HG03060 (cell line): ENCODE data around the gene CPZ.
"Not testable (repeated sequence)": the region's sequence is repeated elsewhere in the genome, so short reads cannot be mapped to it uniquely, and the experiment has no call there.

Experiments
- ATAC-seq: cut with Tn5 transposase; IDR thresholded peaks from one replicate; pipeline ENCODE4 v1.9.1; 2021; ENCODE audit warnings: low read depth, moderate number of reproducible peaks; ENCODE audit not compliant: unreplicated experiment

Gene CPZ

DNA sequence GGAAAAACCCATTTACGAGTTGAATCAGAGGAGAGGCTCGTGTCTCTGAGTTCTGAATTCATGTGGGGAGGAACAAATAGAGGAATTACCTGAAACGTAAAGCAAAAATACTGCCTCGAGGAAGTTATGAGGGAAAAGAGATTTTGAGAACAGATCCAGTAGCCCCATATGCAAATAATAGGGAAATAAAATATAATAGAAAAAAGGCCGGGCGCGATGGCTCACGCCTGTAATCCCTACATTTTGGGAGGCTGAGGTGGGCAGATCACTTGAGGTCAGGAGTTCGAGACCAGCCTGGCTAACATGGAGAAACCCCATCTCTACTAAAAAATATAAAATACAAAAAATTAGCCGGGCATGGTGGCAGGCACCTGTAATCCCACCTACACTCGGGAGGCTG lies 42.2 kb downstream of the CPZ start:
- ATAC-seq, result not testable (repeated sequence)

- not testable (repeated sequence) for ATAC-seq
These were observed 43.5 kb downstream of the CPZ start for GRCh38 chr4:8635897-8636554.

DNA sequence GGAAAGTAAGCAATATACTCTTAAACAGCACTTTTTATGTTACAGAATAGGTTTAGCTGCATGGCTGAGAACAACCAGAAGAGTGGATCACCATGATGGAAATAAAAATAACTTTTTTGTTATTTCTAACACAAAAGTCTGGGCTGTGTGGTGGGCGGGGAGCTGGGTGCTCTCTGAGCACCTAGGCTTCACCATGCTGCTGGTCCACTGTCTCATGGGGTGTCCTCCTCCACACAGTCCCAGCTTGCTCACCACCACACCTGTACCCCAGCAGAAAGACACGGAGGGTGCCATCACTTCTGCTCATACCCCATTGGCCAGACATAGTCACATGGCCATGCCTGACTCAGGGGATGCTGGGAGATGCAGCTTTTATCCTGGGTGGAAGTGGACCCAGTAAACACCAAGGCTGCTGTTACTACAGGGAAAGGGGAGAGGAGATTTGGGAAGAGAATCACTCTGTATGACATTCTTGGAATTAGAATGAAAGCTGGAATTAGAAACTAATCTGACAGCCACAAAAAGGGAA lies 45.0 kb downstream of the CPZ start:
- no peak for ATAC-seq

DNA sequence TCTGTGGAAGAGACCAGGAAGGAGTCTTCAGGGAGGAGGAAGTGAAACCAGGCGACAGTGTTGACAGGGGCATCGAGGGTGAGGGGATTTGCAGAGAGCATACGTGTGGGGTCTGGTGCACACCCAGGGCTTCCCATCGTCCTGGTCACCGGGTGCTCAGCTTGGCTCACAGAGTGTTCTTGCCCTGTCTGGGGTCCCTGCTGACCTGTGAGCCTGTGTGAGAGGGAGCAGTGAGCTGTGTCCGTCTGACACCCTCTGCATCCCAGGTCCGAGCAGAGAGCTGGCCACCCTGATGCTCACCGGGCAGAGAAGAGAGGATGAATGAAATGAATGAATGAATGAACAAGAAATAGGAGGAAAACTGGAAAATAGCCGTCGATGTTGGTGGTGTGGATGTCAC lies 46.5 kb downstream of the CPZ start:
- ATAC-seq, result no peak

- ATAC-seq, result no peak
These were observed 47.5 kb downstream of the CPZ start for GRCh38 chr4:8639777-8640720.

GRCh38 chr4:8640816-8641215 lies 48.3 kb downstream of the CPZ start:
- ATAC-seq, result no peak

DNA sequence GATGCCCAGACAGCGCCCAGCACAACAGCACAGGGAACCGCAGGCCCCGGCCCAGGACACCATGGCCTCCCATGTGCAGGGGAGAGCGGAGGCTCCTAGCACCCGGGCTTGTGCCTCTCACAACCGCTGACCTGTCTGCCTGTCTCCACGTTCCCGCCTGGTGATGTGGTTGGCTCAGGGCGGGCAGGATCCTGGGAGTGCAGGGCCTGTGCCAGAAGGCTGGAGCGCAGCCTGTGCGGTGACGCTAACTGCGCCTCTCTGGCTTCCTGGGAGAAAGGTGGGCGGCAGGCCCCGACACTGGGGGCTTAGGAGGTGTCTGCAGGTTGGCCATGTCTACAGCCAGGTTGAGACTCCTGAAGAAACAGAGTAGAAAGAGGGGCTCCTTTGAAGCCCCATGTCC lies 48.7 kb downstream of the CPZ start:
- no peak for ATAC-seq

GRCh38 chr4:8641931-8642650 lies 49.5 kb downstream of the CPZ start:
- ATAC-seq, result no peak

GRCh38 chr4:8642651-8643321 lies 50.2 kb downstream of the CPZ start:
- no peak for ATAC-seq

DNA sequence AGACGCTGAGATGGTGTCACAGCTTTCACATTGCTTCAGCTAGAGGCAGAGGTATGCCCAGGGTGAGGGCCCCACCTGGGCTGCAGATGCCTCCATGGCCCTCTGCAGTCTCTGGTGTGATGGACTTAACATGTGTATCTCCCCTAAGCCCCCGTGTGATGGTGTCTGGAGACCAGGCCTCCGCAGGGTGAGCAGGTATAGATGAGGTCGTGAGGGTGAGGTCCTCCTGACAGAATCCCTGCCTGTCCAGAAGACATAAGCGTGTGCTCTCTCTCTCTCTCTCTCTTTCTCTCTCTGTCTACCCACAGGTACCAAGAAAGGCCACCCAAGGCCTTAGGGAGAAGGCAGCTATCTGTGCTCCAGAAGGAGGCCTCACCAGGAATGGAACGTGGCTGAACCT lies 50.9 kb downstream of the CPZ start:
- ATAC-seq, result no peak

DNA sequence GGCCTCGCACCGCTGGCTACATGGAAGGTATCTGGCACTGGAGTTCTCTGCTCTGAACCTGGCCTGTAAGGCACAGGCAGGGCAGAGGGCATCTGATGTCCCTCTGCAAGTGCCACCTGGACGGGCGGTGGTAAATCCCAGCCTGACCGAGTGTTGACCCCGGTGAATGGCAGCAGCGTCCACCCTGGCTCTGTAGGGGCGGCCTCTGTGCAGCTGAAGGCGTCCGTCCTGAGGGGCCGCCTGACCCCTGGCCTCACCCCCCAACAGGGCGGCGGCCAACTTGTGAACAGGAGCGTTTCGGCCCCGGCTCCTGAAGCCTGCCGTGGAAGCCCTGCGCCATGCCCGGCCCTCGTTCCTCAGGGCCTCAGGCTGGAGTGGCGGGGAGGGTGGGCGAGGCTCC lies 51.4 kb downstream of the CPZ start:
- ATAC-seq, result no peak

GRCh38 chr4:8644461-8644891 lies 51.9 kb downstream of the CPZ start:
- no peak for ATAC-seq

GRCh38 chr4:8644966-8645752 lies 52.6 kb downstream of the CPZ start:
- no peak for ATAC-seq

GRCh38 chr4:8645753-8646124 lies 53.2 kb downstream of the CPZ start:
- ATAC-seq, result no peak

DNA sequence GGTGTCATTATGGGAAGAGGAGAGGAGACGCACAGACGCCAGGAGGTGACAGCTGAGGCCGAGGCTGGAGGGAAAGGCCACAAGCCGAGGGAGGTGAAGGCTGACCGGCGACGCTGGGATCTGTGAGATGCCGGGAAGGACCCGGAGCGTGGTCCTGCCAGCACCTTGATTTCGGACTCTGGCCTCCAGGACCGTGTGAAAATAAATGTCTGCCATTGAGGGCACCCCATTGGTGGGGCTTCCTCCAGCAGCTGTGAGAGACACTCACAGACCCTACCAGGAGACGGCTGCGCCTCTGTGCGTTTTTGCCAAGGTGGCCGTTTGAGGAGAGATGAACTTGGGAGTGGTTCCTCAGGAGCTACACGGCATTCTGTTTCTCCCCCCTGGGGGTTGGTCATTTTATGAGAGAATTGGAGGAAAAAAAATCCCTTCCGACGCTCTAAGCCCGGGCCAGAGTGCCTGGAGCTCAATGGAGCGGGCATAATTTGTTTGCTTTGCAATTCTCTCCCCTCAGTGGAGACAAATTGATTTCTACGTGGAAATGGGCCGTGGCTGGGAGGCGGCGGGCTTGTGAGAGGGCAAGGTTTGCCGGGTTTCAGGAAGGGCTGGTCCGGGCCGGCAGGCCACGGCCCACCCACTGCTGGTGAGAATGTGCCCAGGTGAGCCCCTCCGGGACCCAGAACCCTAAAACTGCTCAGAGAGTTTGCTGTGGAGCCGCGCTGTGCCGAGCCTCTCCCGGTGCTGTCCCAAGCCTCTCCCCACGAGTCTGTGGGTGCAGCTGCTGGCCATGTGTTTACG lies 53.9 kb downstream of the CPZ start:
- no peak for ATAC-seq

- no peak for ATAC-seq
These were observed 54.6 kb downstream of the CPZ start for GRCh38 chr4:8647094-8647570.

- no peak for ATAC-seq
These were observed 55.1 kb downstream of the CPZ start for GRCh38 chr4:8647626-8648025.

GRCh38 chr4:8648296-8648695 lies 55.7 kb downstream of the CPZ start:
- no peak for ATAC-seq
